H1 (cell line): Measurements from ENCODE around the gene VGLL4. TPM values are rescaled to one million over a fixed set of nuclear protein-coding genes. Genes with fewer than 3 reads are reported as not detected.

Source experiments
- CTCF ChIA-PET: fragments of 300-600 bp; sonication (Branson Sonifier 250); formaldehyde crosslinking; loops from one replicate; lab custom pipeline; 2021; ENCODE audit not compliant: partially characterized antibody; lab: Charles Lee
- POLR2A ChIA-PET: fragments of 300-600 bp; sonication (Branson Sonifier 250); formaldehyde crosslinking; loops from one replicate; lab custom pipeline; 2021; ENCODE audit warnings: inconsistent platforms; ENCODE audit not compliant: partially characterized antibody; lab: Charles Lee
- DNase-seq, 2 experiments: peaks; one replicate each; pipeline versions ENCODE4 v3.0.0 to v3.0.0-alpha.2; 2010 to 2022; ENCODE audit warnings: low spot score in 2 of 2, low read depth in 1 of 2, mixed read lengths in 1 of 2
- FAIRE-seq: peaks from 2 replicates; lab custom pipeline; 2011; peaks lifted over from hg19 to GRCh38; lab: Jason Lieb, UNC
- H2AFZ ChIP-seq: 2 replicates; pipeline ENCODE4 v1.8.1; 2012; ENCODE audit warnings: low read length, inconsistent platforms
- H2AK5ac ChIP-seq: 2 replicates; pipeline ENCODE4 v1.6.1; 2013; ENCODE audit warnings: low read depth, low read length
- H2BK120ac ChIP-seq: replicated peaks from 2 replicates; pipeline ENCODE3; 2013; ENCODE audit warnings: low read depth, low read length, inconsistent platforms
- H2BK12ac ChIP-seq: 2 replicates; pipeline ENCODE4 v1.6.1; 2013; ENCODE audit warnings: low read depth, low read length
- H2BK15ac ChIP-seq: 2 replicates; pipeline ENCODE4 v1.6.1; 2013; ENCODE audit warnings: low read length
- H2BK20ac ChIP-seq: 2 replicates; pipeline ENCODE4 v1.6.1; 2013; ENCODE audit warnings: low read length
- H2BK5ac ChIP-seq: 2 replicates; pipeline ENCODE4 v1.6.1; 2013; ENCODE audit warnings: low read depth, low read length
- H3K14ac ChIP-seq: 2 replicates; pipeline ENCODE4 v1.6.1; 2013; ENCODE audit warnings: inconsistent platforms; ENCODE audit not compliant: insufficient read length
- H3K18ac ChIP-seq: 2 replicates; pipeline ENCODE4 v1.6.1; 2013; ENCODE audit warnings: low read length; ENCODE audit errors: extremely low read depth
- H3K23ac ChIP-seq: 2 replicates; pipeline ENCODE4 v1.6.1; 2013; ENCODE audit warnings: inconsistent platforms; ENCODE audit not compliant: insufficient read length
- H3K23me2 ChIP-seq: 2 replicates; pipeline ENCODE4 v1.6.1; 2013; ENCODE audit warnings: low read depth, low read length
- H3K27ac ChIP-seq: 2 replicates; pipeline ENCODE4 v1.6.1; 2011; ENCODE audit warnings: low read depth, low read length, inconsistent platforms
- H3K27me3 ChIP-seq, 4 experiments: replicated peaks in 1 of 4; 1 replicate in 1 of 4; 2 replicates in 3 of 4; pipeline versions ENCODE4 v1.6.1 to v1.8.1; 2011 to 2013; ENCODE audit warnings: low read length in 3 of 4, mild to moderate bottlenecking in 3 of 4, inconsistent platforms in 2 of 4, mixed read lengths in 2 of 4, moderate library complexity in 1 of 4; ENCODE audit not compliant: control insufficient read depth in 3 of 4, insufficient read depth in 3 of 4; ENCODE audit errors: extremely low read depth in 1 of 4
- H3K36me3 ChIP-seq, 4 experiments: 2 replicates each; pipeline versions ENCODE4 v1.6.1 to v1.8.1; 2011 to 2013; ENCODE audit warnings: mild to moderate bottlenecking in 4 of 4, low read length in 3 of 4, moderate library complexity in 2 of 4, control low read depth in 1 of 4, inconsistent platforms in 1 of 4; ENCODE audit not compliant: insufficient read depth in 4 of 4, control insufficient read depth in 2 of 4
- H3K4ac ChIP-seq: replicated peaks from 2 replicates; pipeline ENCODE3; 2013; ENCODE audit warnings: low read length, low read depth, mixed read lengths, inconsistent platforms; ENCODE audit not compliant: insufficient read length
- H3K4me1 ChIP-seq, 4 experiments: replicated peaks in 1 of 4; 1 replicate in 1 of 4; 2 replicates in 3 of 4; pipeline versions ENCODE4 v1.6.1 to v1.8.1; 2011 to 2013; ENCODE audit warnings: low read length in 3 of 4, inconsistent platforms in 2 of 4, mixed read lengths in 1 of 4; ENCODE audit not compliant: insufficient read depth in 4 of 4, control insufficient read depth in 3 of 4
- H3K4me2 ChIP-seq, 2 experiments: 2 replicates each; pipeline versions ENCODE4 v1.6.1 to v1.8.1; 2011 to 2013; ENCODE audit warnings: low read depth in 2 of 2, low read length in 2 of 2, control low read depth in 1 of 2, inconsistent platforms in 1 of 2, mild to moderate bottlenecking in 1 of 2; ENCODE audit not compliant: insufficient read depth in 1 of 2
- H3K4me3 ChIP-seq, 4 experiments: fragments of 200-600, 300-600 bp in 1 of 4; sonication (generic), shearing (Covaris generic), sonication (Bioruptor Twin) in 1 of 4; 2 replicates each; pipeline versions ENCODE4 v1.5.1 to v1.8.1; 2011 to 2016; ENCODE audit warnings: low read length in 4 of 4, low read depth in 3 of 4, control low read depth in 2 of 4, inconsistent platforms in 2 of 4, mild to moderate bottlenecking in 2 of 4, mixed read lengths in 1 of 4, moderate library complexity in 1 of 4; ENCODE audit not compliant: insufficient read depth in 2 of 4; ENCODE audit errors: extremely low read depth in 1 of 4
- H3K56ac ChIP-seq: replicated peaks from 2 replicates; pipeline ENCODE3; 2013; ENCODE audit warnings: low read depth, mild to moderate bottlenecking, mixed read lengths, low read length, inconsistent platforms; ENCODE audit not compliant: insufficient read length
- H3K79me1 ChIP-seq: 2 replicates; pipeline ENCODE4 v1.6.1; 2013; ENCODE audit warnings: low read depth, low read length, control low read depth
- H3K79me2 ChIP-seq, 2 experiments: 2 replicates each; pipeline versions ENCODE4 v1.6.1 to v1.8.1; 2012 to 2013; ENCODE audit warnings: low read length in 2 of 2, mild to moderate bottlenecking in 2 of 2, inconsistent platforms in 1 of 2; ENCODE audit not compliant: insufficient read depth in 2 of 2, control insufficient read depth in 1 of 2
- H3K9ac ChIP-seq, 4 experiments: replicated peaks in 1 of 4; 1 replicate in 1 of 4; 2 replicates in 3 of 4; pipeline versions ENCODE4 v1.6.1 to v1.8.1; 2011 to 2013; ENCODE audit warnings: low read depth in 3 of 4, low read length in 3 of 4, control low read depth in 2 of 4, mild to moderate bottlenecking in 2 of 4, moderate library complexity in 2 of 4, inconsistent platforms in 1 of 4; ENCODE audit errors: extremely low read depth in 1 of 4
- H3K9me3 ChIP-seq, 2 experiments: 2 replicates each; pipeline versions ENCODE4 v1.6.1 to v1.8.1; 2012 to 2013; ENCODE audit warnings: mild to moderate bottlenecking in 2 of 2, moderate library complexity in 2 of 2, control low read depth in 1 of 2, inconsistent platforms in 1 of 2, low read depth in 1 of 2, low read length in 1 of 2, mixed read lengths in 1 of 2; ENCODE audit not compliant: insufficient read depth in 2 of 2
- H4K20me1 ChIP-seq, 2 experiments: replicated peaks in 1 of 2; 2 replicates each; pipeline versions ENCODE3 to v1.8.1; 2011 to 2013; ENCODE audit warnings: inconsistent platforms in 2 of 2, low read length in 2 of 2, mild to moderate bottlenecking in 1 of 2; ENCODE audit not compliant: insufficient read depth in 2 of 2, control insufficient read depth in 1 of 2
- H4K5ac ChIP-seq: 2 replicates; pipeline ENCODE4 v1.6.1; 2013; ENCODE audit warnings: low read length, low read depth, mixed read lengths, inconsistent platforms; ENCODE audit not compliant: insufficient read length
- H4K8ac ChIP-seq: 2 replicates; pipeline ENCODE4 v1.8.0; 2013; ENCODE audit warnings: mild to moderate bottlenecking, moderate library complexity, low read length, inconsistent platforms; ENCODE audit not compliant: insufficient read depth; ENCODE audit errors: extremely low read depth
- H4K91ac ChIP-seq: replicated peaks from 2 replicates; pipeline ENCODE3; 2013; ENCODE audit warnings: low read length, mixed read lengths, inconsistent platforms; ENCODE audit not compliant: insufficient read length
- ASH2L ChIP-seq: fragments of 200-600, 300-600 bp; sonication (generic); IDR thresholded peaks from one replicate; pipeline ENCODE4 v1.7.1; 2017; ENCODE audit warnings: low read length
- BRCA1 ChIP-seq: IDR thresholded peaks from 2 replicates; pipeline ENCODE4 v1.6.1; 2012; ENCODE audit warnings: low read depth, low read length, improper control_type of control experiment
- CEBPB ChIP-seq: IDR thresholded peaks from 2 replicates; pipeline ENCODE4 v1.6.1; 2012; ENCODE audit warnings: low read depth, low read length
- CHD1 ChIP-seq: IDR thresholded peaks from 2 replicates; pipeline ENCODE4 v1.6.1; 2012; ENCODE audit warnings: low read depth, low read length, improper control_type of control experiment
- EGR1 ChIP-seq: IDR thresholded peaks from 2 replicates; pipeline ENCODE4 v1.6.1; 2011; ENCODE audit warnings: low read depth, low read length, borderline replicate concordance
- EZH2 ChIP-seq: fragments of 200-600 bp; sonication (generic); IDR thresholded peaks from 2 replicates; pipeline ENCODE4 v1.7.1; 2012; ENCODE audit warnings: low read depth, mild to moderate bottlenecking, moderate library complexity, low read length, inconsistent platforms; ENCODE audit not compliant: severe bottlenecking
- GTF2F1 ChIP-seq: IDR thresholded peaks from 2 replicates; pipeline ENCODE4 v1.6.1; 2012; ENCODE audit warnings: low read depth, low read length, improper control_type of control experiment, borderline replicate concordance
- JUN ChIP-seq: IDR thresholded peaks from 2 replicates; pipeline ENCODE4 v1.6.1; 2011; ENCODE audit warnings: low read depth, mild to moderate bottlenecking, improper control_type of control experiment, low read length
- KDM5A ChIP-seq: fragments of 200-600 bp; IDR thresholded peaks from 2 replicates; pipeline ENCODE4 v1.7.1; 2012; ENCODE audit warnings: mild to moderate bottlenecking, low read length, inconsistent platforms, mixed read lengths
- POU5F1 ChIP-seq: IDR thresholded peaks from 2 replicates; pipeline ENCODE4 v1.6.1; 2011; ENCODE audit warnings: low read depth, mild to moderate bottlenecking, low read length, moderate library complexity
- SIN3A ChIP-seq, 2 experiments: IDR thresholded peaks in 1 of 2; conservative IDR thresholded peaks in 1 of 2; 2 replicates each; pipeline ENCODE4 v1.6.1; 2011 to 2012; ENCODE audit warnings: low read length in 2 of 2, improper control_type of control experiment in 1 of 2, low read depth in 1 of 2, mild to moderate bottlenecking in 1 of 2
- SP4 ChIP-seq: IDR thresholded peaks from 2 replicates; pipeline ENCODE4 v1.6.1; 2012; ENCODE audit warnings: low read length, inconsistent platforms
- SUZ12 ChIP-seq: fragments of 200-600 bp; sonication (generic); IDR thresholded peaks from 2 replicates; pipeline ENCODE4 v1.6.1; 2012; ENCODE audit warnings: mild to moderate bottlenecking, inconsistent platforms, low read length, moderate library complexity, mixed read lengths
- TEAD4 ChIP-seq: IDR thresholded peaks from 2 replicates; pipeline ENCODE4 v1.6.1; 2012; ENCODE audit warnings: low read depth, low read length, inconsistent platforms, mixed read lengths
- WGBS, 2 experiments: shearing (Covaris generic) in 1 of 2; methylation state at CpG; one replicate each; pipeline versions ENCODE4 v1.1.6 to v1.1.7; 2013 to 2015; ENCODE audit warnings: low lambda C conversion rate in 2 of 2, mixed read lengths in 2 of 2, inconsistent platforms in 1 of 2, low coverage in 1 of 2, missing lambda C conversion rate in 1 of 2; ENCODE audit not compliant: insufficient replicate concordance in 2 of 2, insufficient coverage in 1 of 2, insufficient read length in 1 of 2; ENCODE audit errors: extremely low coverage in 1 of 2, missing lambda C conversion rate in 1 of 2; 5-methylcytosine and 5-hydroxymethylcytosine counted together
- polyA plus RNA-seq, 7 experiments: library from polyadenylated mRNA; depleted of rRNA in 3 of 7; stranded (reverse) in 5 of 7; unstranded in 2 of 7; fragments of >200 nt in 5 of 7; fragments of 200-250 nt in 2 of 7; gene quantifications; 1 replicate in 5 of 7; 2 replicates in 1 of 7; 4 replicates in 1 of 7; pipeline versions ENCODE4 v1.2.1 to v1.2.3, GENCODE V29; 2011 to 2013; ENCODE audit warnings: missing spikeins in 2 of 7, mixed read lengths in 2 of 7
- total RNA-seq: library from RNA; stranded (reverse); fragmentation: NEBNext Ultra II Directional; extraction: Animal tissue kit (Norgen Biotek cat#: 25700); gene quantifications from 2 replicates; pipeline ENCODE4 v1.2.1, GENCODE V29; 2021
- TF ChIP-seq, protein P1 (sequence below): IDR thresholded peaks from 2 replicates; pipeline ENCODE4 v1.6.1; 2011; ENCODE audit warnings: low read depth, mild to moderate bottlenecking, low read length; ENCODE audit not compliant: insufficient read depth

VGLL4 gene
- total and polyA plus RNA-seq, 2 of the 8 experiments (the other 6 are each of a cell fraction or from before 2014, with no cell fraction given) = 45.1 to 50.0 TPM

DNA sequence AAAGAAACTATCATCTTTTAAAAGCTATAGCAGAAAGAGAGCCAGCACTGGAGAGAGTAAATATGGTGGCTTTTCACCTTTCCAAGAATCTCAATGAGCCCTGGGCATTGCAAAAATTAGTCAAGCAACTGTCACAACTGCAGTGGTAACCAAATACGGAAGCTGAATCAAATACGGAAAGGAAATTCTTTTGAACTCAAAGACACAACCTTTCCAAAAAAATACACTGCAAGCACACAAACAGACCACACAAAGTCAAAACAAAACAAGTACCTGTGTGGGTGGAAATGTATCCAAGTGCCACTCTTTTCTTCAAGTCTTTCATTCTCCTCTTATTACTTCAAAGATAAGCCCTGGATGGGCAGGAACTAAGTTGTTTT is 17.6 kb downstream of the VGLL4 start:
- no peaks in the 10 kb centered on the region for H3K36me3 ChIP-seq
- H3K23ac ChIP-seq = no peak overlapping the region
- no peak overlapping the region for H3K27ac ChIP-seq
- peaks cover 14 to 99% of the 10 kb centered on the region in 2 experiments for H3K79me2 ChIP-seq
- no peak for DNase-seq
- H2AK5ac ChIP-seq = no peak overlapping the region
- H3K23me2 ChIP-seq = no peaks in the 10 kb centered on the region
- no peak overlapping the region for H4K91ac ChIP-seq
- ChIA-PET CTCF (interaction anchor here (3.8 kb wide), 1 partner anchor 10 kb away, joined by 18 read pairs; no protein-coding TSS in a partner anchor), POLR2A (interaction anchor here (1.0 to 1.4 kb wide), 3 partner anchors 10 to 18 kb away, joined by 3 read pairs; partner anchors contain the start of gene VGLL4)
- no peak overlapping the region for H2AFZ ChIP-seq
- H3K4ac ChIP-seq = no peak overlapping the region
- H3K9ac ChIP-seq = no peak overlapping the region
- no peak overlapping the region for H3K4me2 ChIP-seq
- peaks cover 5% of the 10 kb centered on the region for H3K79me1 ChIP-seq
- 65% methylated on average over 2 of the region's 2 CpGs; no CpG with 5 or more reads in 1 of the 2 experiments for WGBS, 2 experiments
- H3K4me1 ChIP-seq = no peaks in the 10 kb centered on the region; a peak in 1 of 7 replicates
- no peaks in the 10 kb centered on the region for H3K27me3 ChIP-seq
- FAIRE-seq = no peak
- H2BK120ac ChIP-seq = no peak overlapping the region
- H4K8ac ChIP-seq = no peak overlapping the region
- no peak overlapping the region for H2BK5ac ChIP-seq
- no peak overlapping the region for H3K4me3 ChIP-seq
- no peak overlapping the region for H3K56ac ChIP-seq
- no peak overlapping the region for H2BK12ac ChIP-seq
- H3K18ac ChIP-seq = no peak overlapping the region
- H2BK15ac ChIP-seq = no peak overlapping the region
- H4K20me1 ChIP-seq = peaks cover 6 to 12% of the 10 kb centered on the region in 2 experiments
- no peak overlapping the region for H2BK20ac ChIP-seq
- H3K14ac ChIP-seq = no peak overlapping the region
- H4K5ac ChIP-seq = no peak overlapping the region
- H3K9me3 ChIP-seq = no peaks in the 10 kb centered on the region
- no peak for TF ChIP-seq SP4
- TF ChIP-seq CHD1 = no peak
- no peak for TF ChIP-seq CEBPB
- TF ChIP-seq EZH2 = no peak
- TF ChIP-seq JUN = no peak
- TF ChIP-seq SIN3A (conservative IDR thresholded peaks at IDR 0.05 in 1 of 2, IDR thresholded peaks at IDR 0.05 in 1 of 2; ENCODE audit: low read depth in 1 of 2, low read length in 2 of 2) = no peak
- TF ChIP-seq EGR1 = no peak
- TF ChIP-seq KDM5A = no peak
- no peak for TF ChIP-seq ASH2L
- no peak for TF ChIP-seq TEAD4
- no peak for TF ChIP-seq SUZ12
- no peak for TF ChIP-seq GTF2F1
- TF ChIP-seq, protein P1, sequence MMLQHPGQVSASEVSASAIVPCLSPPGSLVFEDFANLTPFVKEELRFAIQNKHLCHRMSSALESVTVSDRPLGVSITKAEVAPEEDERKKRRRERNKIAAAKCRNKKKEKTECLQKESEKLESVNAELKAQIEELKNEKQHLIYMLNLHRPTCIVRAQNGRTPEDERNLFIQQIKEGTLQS = no peak
- no peak for TF ChIP-seq BRCA1
- no peak for TF ChIP-seq POU5F1
